Stimulated activated naive CD4-positive, alpha-beta T cell (primary cell): Measurements from ENCODE around the gene LAMTOR1.
"Not testable (repeated sequence)": the region's sequence is repeated elsewhere in the genome, so short reads cannot be mapped to it uniquely, and the experiment has no call there.

ENCODE experiments used
- DNase-seq, 6 experiments: peaks; one replicate each; lab custom pipeline; 2025; lab: John Stamatoyannopoulos, UW

LAMTOR1 gene

GRCh38 chr11:72102946-72103753 is at the start of gene LAMTOR1:
TSS of gene LAMTOR1 (minus strand) at chr11:72103297. CDS start at chr11:72103224, 73 bp downstream.
- peak; percentile 93 to 97 (median 94) for DNase-seq

- no peak for DNase-seq
Measured at GRCh38 chr11:72150882-72151281, 47.8 kb upstream of the LAMTOR1 start.

GRCh38 chr11:72146625-72147024 is 43.5 kb upstream of the LAMTOR1 start:
- no peak for DNase-seq

- no peak for DNase-seq
Measured at GRCh38 chr11:72144807-72145565, 41.9 kb upstream of the LAMTOR1 start.

GRCh38 chr11:72142543-72142942 is 39.4 kb upstream of the LAMTOR1 start:
- not testable (repeated sequence) for DNase-seq

GRCh38 chr11:72142086-72142485 is 39.0 kb upstream of the LAMTOR1 start:
- not testable (repeated sequence) for DNase-seq

GRCh38 chr11:72141066-72141465 is 38.0 kb upstream of the LAMTOR1 start:
- DNase-seq = no peak

- DNase-seq = no peak
Measured at GRCh38 chr11:72140661-72141060, 37.6 kb upstream of the LAMTOR1 start.

- no peak for DNase-seq
Measured at GRCh38 chr11:72139500-72139899, 36.4 kb upstream of the LAMTOR1 start.

GRCh38 chr11:72138821-72139390 is 35.8 kb upstream of the LAMTOR1 start:
- no peak for DNase-seq

- DNase-seq = no peak
Measured at GRCh38 chr11:72136684-72137262, 33.7 kb upstream of the LAMTOR1 start.

GRCh38 chr11:72135891-72136683 is 33.0 kb upstream of the LAMTOR1 start:
- DNase-seq = no peak

- DNase-seq = not testable (repeated sequence)
Measured at GRCh38 chr11:72135473-72135872, 32.4 kb upstream of the LAMTOR1 start, which contains the start of gene FOLR3. TSS of gene FOLR3 (plus strand) at chr11:72135725. CDS start at chr11:72135953, 228 bp downstream.

GRCh38 chr11:72132646-72133045 is 29.5 kb upstream of the LAMTOR1 start:
- DNase-seq = no peak

- no peak for DNase-seq
Measured at GRCh38 chr11:72129381-72129780, 26.3 kb upstream of the LAMTOR1 start.

GRCh38 chr11:72127923-72128322 is 24.8 kb upstream of the LAMTOR1 start:
- DNase-seq = no peak

- no peak for DNase-seq
Measured at GRCh38 chr11:72125956-72126355, 22.9 kb upstream of the LAMTOR1 start.

- no peak for DNase-seq
Measured at GRCh38 chr11:72124046-72124445, 20.9 kb upstream of the LAMTOR1 start.

GRCh38 chr11:72123117-72123653 is 20.1 kb upstream of the LAMTOR1 start:
- DNase-seq = no peak

GRCh38 chr11:72122607-72123006 is 19.5 kb upstream of the LAMTOR1 start:
- no peak for DNase-seq

GRCh38 chr11:72120930-72121329 is 17.8 kb upstream of the LAMTOR1 start:
- no peak for DNase-seq
